Neural cell (in vitro differentiated cells): ENCODE data around the gene POU3F2. TPM values are rescaled to one million over a fixed set of nuclear protein-coding genes. Genes with fewer than 3 reads are reported as not detected.

ENCODE experiments used
- H2AFZ ChIP-seq: fragments of 200-600, 300-800 bp; sonication (generic), shearing (Covaris generic); 2 replicates; pipeline ENCODE4 v1.6.0; 2014; ENCODE audit warnings: low read depth, mild to moderate bottlenecking, antibody characterized with exemption, low read length, moderate library complexity
- H3F3A ChIP-seq: fragments of 200-600 bp; shearing (Covaris generic); 2 replicates; pipeline ENCODE4 v1.6.1; 2016; ENCODE audit warnings: mild to moderate bottlenecking, moderate library complexity, mixed read lengths, antibody characterized with exemption, low read length; ENCODE audit not compliant: insufficient read depth, poor library complexity, severe bottlenecking
- H3K27ac ChIP-seq: fragments of 200-600, 300-800 bp; sonication (generic), shearing (Covaris generic); 2 replicates; pipeline ENCODE4 v1.5.1; 2014; ENCODE audit warnings: mild to moderate bottlenecking, low read length, moderate library complexity
- H3K27me3 ChIP-seq: fragments of 300-800, 200-600 bp; sonication (generic), shearing (Covaris generic); 2 replicates; pipeline ENCODE4 v1.6.0; 2014; ENCODE audit warnings: mild to moderate bottlenecking, low read depth, low read length, moderate library complexity; ENCODE audit not compliant: insufficient read depth
- H3K36me3 ChIP-seq: fragments of 300-800, 200-600 bp; sonication (generic), shearing (Covaris generic); 2 replicates; pipeline ENCODE4 v1.5.1; 2014; ENCODE audit warnings: mild to moderate bottlenecking, antibody characterized with exemption, low read length, moderate library complexity; ENCODE audit not compliant: insufficient read depth
- H3K4me2 ChIP-seq: fragments of 300-800, 200-600 bp; sonication (generic), shearing (Covaris generic); 2 replicates; pipeline ENCODE4 v1.6.0; 2014; ENCODE audit warnings: mild to moderate bottlenecking, low read length
- H3K4me3 ChIP-seq: fragments of 300-800, 200-600 bp; sonication (generic), shearing (Covaris generic); 2 replicates; pipeline ENCODE4 v1.5.1; 2014; ENCODE audit warnings: mild to moderate bottlenecking, low read length, moderate library complexity
- H3K79me2 ChIP-seq: fragments of 200-600 bp; shearing (Covaris generic); replicated peaks from 2 replicates; pipeline ENCODE4 v1.6.0; 2014; ENCODE audit warnings: mild to moderate bottlenecking, low read length, moderate library complexity; ENCODE audit not compliant: insufficient read depth
- H3K9ac ChIP-seq: fragments of 300-800, 200-600 bp; sonication (generic), shearing (Covaris generic); 2 replicates; pipeline ENCODE4 v1.6.1; 2016; ENCODE audit warnings: mild to moderate bottlenecking, low read length, mixed read lengths
- H3K9me2 ChIP-seq: fragments of 200-600 bp; shearing (Covaris generic); 2 replicates; pipeline ENCODE4 v1.6.1; 2016; ENCODE audit warnings: mild to moderate bottlenecking, low read length, mixed read lengths; ENCODE audit not compliant: insufficient read depth
- H3K9me3 ChIP-seq: fragments of 200-600, 300-800 bp; sonication (generic), shearing (Covaris generic); 2 replicates; pipeline ENCODE4 v1.6.1; 2016; ENCODE audit warnings: mild to moderate bottlenecking, mixed run types, low read length, moderate library complexity, mixed read lengths
- H4K20me1 ChIP-seq: fragments of 200-600 bp; shearing (Covaris generic); 2 replicates; pipeline ENCODE4 v1.6.1; 2016; ENCODE audit warnings: mild to moderate bottlenecking, mixed run types; ENCODE audit not compliant: insufficient read depth
- EP300 ChIP-seq: fragments of 450-650 bp; conservative IDR thresholded peaks from 2 replicates; pipeline ENCODE4 v1.6.1; 2014; ENCODE audit warnings: antibody characterized with exemption, mild to moderate bottlenecking, moderate library complexity; ENCODE audit not compliant: poor library complexity, severe bottlenecking
- EZH2 ChIP-seq: fragments of 200-600, 300-800 bp; shearing (Covaris generic), sonication (generic); IDR thresholded peaks from 2 replicates; pipeline ENCODE4 v1.6.1; 2014; ENCODE audit warnings: antibody characterized with exemption, low read length, borderline replicate concordance, mild to moderate bottlenecking; ENCODE audit not compliant: insufficient read depth, poor library complexity, severe bottlenecking
- MXI1 ChIP-seq: fragments of 450-650 bp; conservative IDR thresholded peaks from 2 replicates; pipeline ENCODE4 v1.6.1; 2014; ENCODE audit warnings: antibody characterized with exemption, mild to moderate bottlenecking; ENCODE audit not compliant: poor library complexity, severe bottlenecking
- POLR2AphosphoS5 ChIP-seq: IDR thresholded peaks from 2 replicates; pipeline ENCODE4 v1.6.1; 2012
- RAD21 ChIP-seq: fragments of 450-650 bp; conservative IDR thresholded peaks from 2 replicates; pipeline ENCODE4 v1.6.1; 2014; ENCODE audit warnings: antibody characterized with exemption, mild to moderate bottlenecking, moderate library complexity
- SMC3 ChIP-seq: fragments of 450-650 bp; conservative IDR thresholded peaks from 2 replicates; pipeline ENCODE4 v1.6.1; 2014; ENCODE audit warnings: antibody characterized with exemption, mild to moderate bottlenecking, moderate library complexity; ENCODE audit not compliant: poor library complexity
- TAF1 ChIP-seq: IDR thresholded peaks from 2 replicates; pipeline ENCODE4 v1.6.1; 2012; ENCODE audit warnings: low read depth
- polyA plus RNA-seq: library from polyadenylated mRNA; depleted of rRNA; stranded (reverse); fragments of >200 nt; gene quantifications from 2 replicates; pipeline ENCODE4 v1.2.3, GENCODE V29; 2014
- TF ChIP-seq, protein P1 (sequence below): IDR thresholded peaks from 2 replicates; pipeline ENCODE4 v1.6.1; 2012; ENCODE audit warnings: borderline replicate concordance
- TF ChIP-seq, protein P2 (sequence below): fragments of 450-650 bp; IDR thresholded peaks from 2 replicates; pipeline ENCODE4 v1.5.1; 2014; ENCODE audit warnings: antibody characterized with exemption, mild to moderate bottlenecking, moderate library complexity; ENCODE audit not compliant: poor library complexity, severe bottlenecking

Gene POU3F2
- polyA plus RNA-seq, 1 donor from 2014 or later: 35.3 TPM

DNA sequence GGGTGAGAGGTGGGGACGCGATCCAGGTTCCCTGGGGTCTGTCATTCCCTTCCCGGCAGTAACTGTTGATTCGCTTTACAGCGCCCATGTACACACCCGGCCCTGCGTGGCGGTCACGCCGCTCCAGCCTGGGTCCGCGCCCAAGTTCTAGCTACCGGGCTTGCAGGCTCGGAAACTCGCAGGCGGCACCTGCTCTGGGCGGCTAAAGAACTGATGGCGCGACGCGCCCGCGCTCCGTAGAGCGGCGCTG, 1.4 kb upstream of the POU3F2 start:
- peaks cover 12% of the 10 kb centered on the region for H3F3A ChIP-seq
- H3K79me2 ChIP-seq: peaks cover 27% of the 10 kb centered on the region
- H3K9me2 ChIP-seq: no peaks in the 10 kb centered on the region
- H3K27me3 ChIP-seq: peaks cover 47% of the 10 kb centered on the region
- H4K20me1 ChIP-seq: peaks cover 9% of the 10 kb centered on the region
- TF ChIP-seq EZH2 (no peak), RAD21 (peak; percentile 52), MXI1 (no peak), TAF1 (no peak), POLR2AphosphoS5 (no peak), SMC3 (peak; percentile 65), EP300 (no peak)
- TF ChIP-seq, protein P1, sequence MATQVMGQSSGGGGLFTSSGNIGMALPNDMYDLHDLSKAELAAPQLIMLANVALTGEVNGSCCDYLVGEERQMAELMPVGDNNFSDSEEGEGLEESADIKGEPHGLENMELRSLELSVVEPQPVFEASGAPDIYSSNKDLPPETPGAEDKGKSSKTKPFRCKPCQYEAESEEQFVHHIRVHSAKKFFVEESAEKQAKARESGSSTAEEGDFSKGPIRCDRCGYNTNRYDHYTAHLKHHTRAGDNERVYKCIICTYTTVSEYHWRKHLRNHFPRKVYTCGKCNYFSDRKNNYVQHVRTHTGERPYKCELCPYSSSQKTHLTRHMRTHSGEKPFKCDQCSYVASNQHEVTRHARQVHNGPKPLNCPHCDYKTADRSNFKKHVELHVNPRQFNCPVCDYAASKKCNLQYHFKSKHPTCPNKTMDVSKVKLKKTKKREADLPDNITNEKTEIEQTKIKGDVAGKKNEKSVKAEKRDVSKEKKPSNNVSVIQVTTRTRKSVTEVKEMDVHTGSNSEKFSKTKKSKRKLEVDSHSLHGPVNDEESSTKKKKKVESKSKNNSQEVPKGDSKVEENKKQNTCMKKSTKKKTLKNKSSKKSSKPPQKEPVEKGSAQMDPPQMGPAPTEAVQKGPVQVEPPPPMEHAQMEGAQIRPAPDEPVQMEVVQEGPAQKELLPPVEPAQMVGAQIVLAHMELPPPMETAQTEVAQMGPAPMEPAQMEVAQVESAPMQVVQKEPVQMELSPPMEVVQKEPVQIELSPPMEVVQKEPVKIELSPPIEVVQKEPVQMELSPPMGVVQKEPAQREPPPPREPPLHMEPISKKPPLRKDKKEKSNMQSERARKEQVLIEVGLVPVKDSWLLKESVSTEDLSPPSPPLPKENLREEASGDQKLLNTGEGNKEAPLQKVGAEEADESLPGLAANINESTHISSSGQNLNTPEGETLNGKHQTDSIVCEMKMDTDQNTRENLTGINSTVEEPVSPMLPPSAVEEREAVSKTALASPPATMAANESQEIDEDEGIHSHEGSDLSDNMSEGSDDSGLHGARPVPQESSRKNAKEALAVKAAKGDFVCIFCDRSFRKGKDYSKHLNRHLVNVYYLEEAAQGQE: no peak
- TF ChIP-seq, protein P2, sequence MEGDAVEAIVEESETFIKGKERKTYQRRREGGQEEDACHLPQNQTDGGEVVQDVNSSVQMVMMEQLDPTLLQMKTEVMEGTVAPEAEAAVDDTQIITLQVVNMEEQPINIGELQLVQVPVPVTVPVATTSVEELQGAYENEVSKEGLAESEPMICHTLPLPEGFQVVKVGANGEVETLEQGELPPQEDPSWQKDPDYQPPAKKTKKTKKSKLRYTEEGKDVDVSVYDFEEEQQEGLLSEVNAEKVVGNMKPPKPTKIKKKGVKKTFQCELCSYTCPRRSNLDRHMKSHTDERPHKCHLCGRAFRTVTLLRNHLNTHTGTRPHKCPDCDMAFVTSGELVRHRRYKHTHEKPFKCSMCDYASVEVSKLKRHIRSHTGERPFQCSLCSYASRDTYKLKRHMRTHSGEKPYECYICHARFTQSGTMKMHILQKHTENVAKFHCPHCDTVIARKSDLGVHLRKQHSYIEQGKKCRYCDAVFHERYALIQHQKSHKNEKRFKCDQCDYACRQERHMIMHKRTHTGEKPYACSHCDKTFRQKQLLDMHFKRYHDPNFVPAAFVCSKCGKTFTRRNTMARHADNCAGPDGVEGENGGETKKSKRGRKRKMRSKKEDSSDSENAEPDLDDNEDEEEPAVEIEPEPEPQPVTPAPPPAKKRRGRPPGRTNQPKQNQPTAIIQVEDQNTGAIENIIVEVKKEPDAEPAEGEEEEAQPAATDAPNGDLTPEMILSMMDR: peak; percentile 63
- peak overlapping the region; percentile 80 for H3K27ac ChIP-seq
- no peaks in the 10 kb centered on the region for H3K9me3 ChIP-seq
- no peaks in the 10 kb centered on the region for H3K36me3 ChIP-seq
- H3K9ac ChIP-seq: peak overlapping the region; percentile 69
- peak overlapping the region; percentile 91 for H3K4me3 ChIP-seq
- H2AFZ ChIP-seq: peak overlapping the region; percentile 15
- peak overlapping the region; percentile 86 for H3K4me2 ChIP-seq

DNA sequence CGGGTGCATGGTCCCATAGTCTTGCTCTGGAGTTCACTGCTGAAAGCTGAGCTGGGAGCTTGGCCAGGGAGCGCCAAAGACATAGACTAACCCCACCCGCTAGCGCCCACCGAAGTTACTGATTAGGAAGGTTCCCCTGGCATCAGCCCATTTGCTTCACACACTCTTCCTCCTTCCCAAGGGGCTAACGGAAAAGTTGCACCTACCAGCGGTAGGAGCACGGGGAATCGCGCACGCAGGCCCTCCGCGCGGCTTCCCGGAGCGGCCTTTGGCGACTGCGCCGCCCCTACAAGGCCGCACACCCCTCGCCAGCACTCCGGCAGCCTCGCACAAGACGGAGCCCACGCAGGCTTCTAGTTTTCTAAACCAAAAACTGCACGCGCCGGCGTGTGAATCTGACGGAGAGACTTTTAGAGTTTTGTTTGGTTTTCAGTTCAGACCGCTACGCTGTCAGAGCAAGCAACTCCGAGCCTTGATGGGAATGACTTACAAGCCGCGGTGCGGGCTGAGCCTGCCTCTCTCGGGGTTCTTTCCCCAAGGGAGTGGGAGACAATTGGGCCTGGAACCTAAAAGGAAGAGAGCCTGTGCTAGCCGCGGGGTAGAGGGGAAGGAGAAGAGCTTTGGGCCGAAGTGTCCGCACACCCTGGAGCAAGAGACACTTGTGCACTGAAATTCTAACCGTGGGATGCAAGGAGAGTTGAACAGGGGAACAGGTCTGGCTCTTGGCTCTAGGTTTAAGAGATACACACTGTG, 891 bp upstream of the POU3F2 start:
- Histone ChIP-seq H3K79me2 (peaks cover 32% of the 10 kb centered on the region), H2AFZ (peak overlapping the region; percentile 15), H3K9ac (peak overlapping the region; percentile 69), H3K9me2 (no peaks in the 10 kb centered on the region), H3K27me3 (peaks cover 42% of the 10 kb centered on the region), H3K4me2 (peak overlapping the region; percentile 86), H3K27ac (peak overlapping the region; percentile 80), H3F3A (peaks cover 12% of the 10 kb centered on the region), H3K36me3 (no peaks in the 10 kb centered on the region), H4K20me1 (peaks cover 9% of the 10 kb centered on the region), H3K9me3 (no peaks in the 10 kb centered on the region), H3K4me3 (peak overlapping the region; percentile 91)
- TF ChIP-seq, protein P1: no peak
- TF ChIP-seq EZH2 (no peak), MXI1 (peak; percentile 46), TAF1 (no peak), POLR2AphosphoS5 (peak; percentile 24), RAD21 (peak; percentile 23), SMC3 (no peak), EP300 (no peak)
- TF ChIP-seq, protein P2: no peak
